MM.1S (cell line): ENCODE results near the gene SNF8.

ENCODE experiments used
- CTCF ChIP-seq: fragments of 300-600 bp; sonication (generic); IDR thresholded peaks from 2 replicates; pipeline ENCODE4 v1.5.1; 2016; ENCODE audit warnings: antibody characterized with exemption, low read length, mixed read lengths
- EZH2 ChIP-seq: fragments of 300-600 bp; sonication (generic); optimal IDR thresholded peaks from 2 replicates; pipeline ENCODE3; 2017; ENCODE audit warnings: low read depth, mild to moderate bottlenecking, antibody characterized with exemption, low read length, mixed read lengths
- EZH2phosphoT487 ChIP-seq: fragments of 300-600 bp; sonication (generic); IDR thresholded peaks from 2 replicates; pipeline ENCODE4 v1.6.1; 2018; ENCODE audit warnings: antibody characterized with exemption, low read length

DNA sequence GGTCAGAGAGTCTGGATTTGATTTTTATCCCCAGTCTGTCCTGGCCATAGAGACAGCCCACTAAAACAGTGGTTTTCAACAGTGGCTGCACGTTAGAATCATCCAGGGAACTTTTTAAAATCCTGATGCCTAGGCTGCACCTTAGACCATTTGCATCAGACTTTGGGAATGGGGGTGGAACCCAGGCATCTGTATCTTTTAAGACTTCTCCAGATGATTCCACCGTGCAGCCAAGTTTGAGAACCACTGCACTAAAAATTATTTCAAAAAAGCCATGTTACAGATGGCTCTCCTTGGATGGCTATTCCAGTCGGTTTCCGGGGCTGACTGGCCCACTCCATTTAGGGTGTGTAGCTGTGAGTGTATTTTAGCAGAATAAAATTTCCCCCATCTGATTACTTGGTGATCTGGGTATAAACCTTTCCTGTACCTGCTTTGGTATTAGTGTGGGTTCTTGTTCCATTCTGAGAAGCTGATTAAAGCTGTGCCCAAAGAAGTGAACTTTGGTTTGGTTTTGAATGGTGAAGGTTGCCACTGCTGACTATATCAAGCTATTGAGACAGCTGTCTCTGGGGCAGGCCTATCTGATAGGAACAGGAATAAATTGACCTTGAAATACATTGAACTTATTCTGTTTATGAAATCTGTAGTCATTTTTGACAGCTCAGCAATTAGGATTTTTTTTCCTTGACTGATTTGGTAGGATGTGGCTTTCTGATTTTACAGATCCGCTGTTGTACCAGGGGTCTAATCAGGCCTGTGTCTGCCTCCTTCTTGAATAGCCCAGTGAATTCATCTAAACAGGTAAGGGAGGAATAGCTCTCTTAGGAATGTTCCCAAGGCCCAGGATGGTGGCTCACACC is 50.8 kb downstream of the SNF8 start:
- TF ChIP-seq CTCF: no peak
- no peak for TF ChIP-seq EZH2
- no peak for TF ChIP-seq EZH2phosphoT487
